HG03103 (cell line): ENCODE results near the gene HNRNPCL1.
"Not testable (repeated sequence)": the region's sequence is repeated elsewhere in the genome, so short reads cannot be mapped to it uniquely, and the experiment has no call there.

Experiments used
- ATAC-seq: cut with Tn5 transposase; IDR thresholded peaks from one replicate; pipeline ENCODE4 v1.9.1; 2021; ENCODE audit warnings: low read depth; ENCODE audit not compliant: unreplicated experiment

HNRNPCL1 gene

DNA sequence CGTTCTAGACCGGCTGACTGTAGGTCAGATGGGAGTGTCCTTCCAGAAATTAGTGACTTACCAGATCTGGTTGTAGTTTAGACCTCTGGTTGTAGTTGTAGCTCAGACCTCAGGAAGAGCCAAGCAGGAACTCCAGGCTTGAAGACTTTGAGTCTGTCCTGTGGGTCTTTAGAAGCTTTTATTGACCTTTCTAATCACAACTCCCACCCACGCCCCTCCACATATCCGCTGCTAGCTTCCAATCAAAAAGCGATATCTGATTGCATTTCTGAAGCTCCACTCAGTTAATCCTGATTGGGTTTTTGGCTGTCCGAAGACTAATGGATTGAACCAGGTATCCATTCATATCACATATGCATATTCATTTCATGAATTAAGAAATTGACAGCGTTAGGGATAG lies at the start of gene HNRNPCL1:
TSS of gene HNRNPCL1 (minus strand) at position 101 of the 400 bp plus-strand sequence. CDS start 431 bp downstream, outside the sequence.
- not testable (repeated sequence) for ATAC-seq

DNA sequence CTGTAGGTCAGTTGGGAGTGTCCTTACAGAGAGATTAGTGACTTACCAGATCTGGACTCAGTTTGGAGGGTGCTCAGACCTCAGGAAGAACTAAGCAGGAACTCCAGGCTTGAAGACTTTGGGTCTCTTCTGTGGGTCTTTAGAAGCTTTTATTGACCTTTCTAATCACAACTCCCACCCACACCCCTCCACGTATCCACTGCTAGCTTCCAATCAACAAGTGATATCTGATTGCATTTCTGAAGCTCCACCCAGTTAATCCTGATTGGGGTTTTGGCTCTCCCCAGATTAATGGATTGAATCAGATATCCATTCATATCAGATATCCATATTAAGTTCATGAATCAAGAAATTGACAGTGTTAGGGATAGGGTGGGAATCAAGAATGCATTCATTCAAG lies 49.6 kb upstream of the HNRNPCL1 start, which contains the start of gene PRAMEF10:
TSS of gene PRAMEF10 (minus strand) at position 101 of the 400 bp plus-strand sequence. CDS start 2,423 bp downstream, outside the sequence.
- not testable (repeated sequence) for ATAC-seq

DNA sequence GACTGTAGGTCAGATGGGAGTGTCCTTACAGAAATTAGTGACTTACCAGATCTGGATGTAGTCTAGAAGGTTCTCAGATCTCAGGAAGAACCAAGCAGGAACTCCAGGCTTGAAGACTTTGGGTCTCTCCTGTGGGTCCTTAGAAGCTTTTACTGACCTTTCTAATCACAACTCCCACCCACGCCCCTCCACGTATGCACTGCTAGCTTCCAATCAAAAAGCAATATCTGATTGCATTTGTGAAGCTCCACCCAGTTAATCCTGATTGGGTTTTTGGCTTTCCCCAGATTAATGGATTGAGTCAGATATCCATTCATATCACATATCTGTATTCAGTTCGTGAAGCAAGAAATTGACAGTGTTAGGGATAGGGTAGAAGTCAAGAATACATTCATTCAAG lies 37.6 kb upstream of the HNRNPCL1 start, which contains the start of gene PRAMEF4:
TSS of gene PRAMEF4 (minus strand) at position 101 of the 400 bp plus-strand sequence. CDS start 2,807 bp downstream, outside the sequence.
- not testable (repeated sequence) for ATAC-seq

DNA sequence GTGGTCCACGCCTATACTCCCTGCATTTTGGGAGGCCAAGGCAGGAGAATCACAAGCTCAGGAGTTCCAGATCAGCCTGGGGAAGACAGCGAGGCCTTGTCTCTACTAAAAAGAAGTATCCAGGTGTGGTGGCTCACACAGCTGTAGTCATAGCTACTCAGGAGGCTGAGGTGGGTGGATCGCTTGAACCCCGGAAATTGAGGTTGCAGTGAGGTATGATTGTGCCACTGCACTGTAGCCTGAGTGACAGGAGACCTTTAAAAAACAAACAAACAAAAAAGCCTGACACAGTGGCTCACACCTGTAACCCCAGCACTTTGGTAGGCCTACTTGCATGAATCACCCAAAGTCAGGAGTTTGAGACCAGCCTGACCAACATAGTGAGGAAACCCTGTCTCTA lies 29.9 kb upstream of the HNRNPCL1 start:
- not testable (repeated sequence) for ATAC-seq

DNA sequence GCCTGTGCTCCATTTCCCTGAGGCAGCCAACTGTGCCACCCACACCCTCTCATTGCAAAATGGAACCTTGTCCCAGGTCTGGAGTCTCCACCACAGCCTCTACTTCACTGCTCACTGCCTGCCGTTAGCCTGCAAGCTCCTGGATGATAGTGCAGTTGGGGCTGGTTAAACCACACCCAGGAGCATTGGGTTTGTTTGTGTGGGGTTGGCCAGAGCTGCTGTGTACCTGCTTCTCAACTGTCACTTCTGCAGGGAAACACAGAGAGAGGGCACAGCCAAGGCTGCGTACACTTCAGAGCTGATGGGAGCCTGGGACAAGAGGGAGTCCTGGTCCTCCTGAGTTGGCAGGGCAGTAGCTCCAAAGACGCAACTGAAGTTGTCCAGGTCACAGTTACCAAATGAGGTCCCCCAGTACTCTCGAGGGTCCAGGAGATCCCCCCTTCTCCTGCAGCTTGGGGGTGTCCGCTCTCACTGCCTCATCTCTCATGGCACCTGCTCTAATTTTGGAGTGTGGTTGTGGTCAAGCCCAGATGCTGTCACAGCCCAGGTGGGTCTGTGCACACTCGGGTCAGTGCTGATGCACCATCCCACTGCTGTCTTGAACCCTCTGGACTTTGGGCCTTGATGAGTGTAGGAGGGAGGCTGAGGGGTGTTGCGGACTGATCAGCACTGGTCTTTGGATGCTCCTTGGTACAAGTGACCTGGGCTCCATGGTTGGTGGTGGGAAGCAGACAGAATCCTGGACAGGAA lies 14.8 kb upstream of the HNRNPCL1 start:
- not testable (repeated sequence) for ATAC-seq

DNA sequence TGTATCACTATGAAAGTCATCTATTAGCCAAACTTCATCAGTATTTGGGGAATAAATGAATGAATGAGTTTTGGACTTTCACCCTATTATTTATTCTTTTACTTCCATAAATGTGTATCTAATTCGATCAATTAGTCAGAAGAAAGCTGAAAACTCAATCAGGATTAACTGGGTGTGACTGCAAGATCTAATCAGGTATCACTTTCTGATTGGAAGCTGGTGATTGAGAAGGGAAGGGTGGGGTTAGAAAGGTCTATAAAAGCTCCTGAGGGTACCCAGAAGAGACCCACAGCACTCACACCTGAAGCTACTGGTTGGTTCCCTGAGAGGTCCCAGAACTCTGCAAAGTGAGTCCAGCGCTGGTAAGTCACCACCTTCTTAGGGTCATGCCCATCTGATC lies 8.3 kb upstream of the HNRNPCL1 start, which contains the start of gene PRAMEF2:
TSS of gene PRAMEF2 (plus strand) at position 301 of the 400 bp plus-strand sequence. CDS start 1,924 bp downstream, outside the sequence.
- not testable (repeated sequence) for ATAC-seq

DNA sequence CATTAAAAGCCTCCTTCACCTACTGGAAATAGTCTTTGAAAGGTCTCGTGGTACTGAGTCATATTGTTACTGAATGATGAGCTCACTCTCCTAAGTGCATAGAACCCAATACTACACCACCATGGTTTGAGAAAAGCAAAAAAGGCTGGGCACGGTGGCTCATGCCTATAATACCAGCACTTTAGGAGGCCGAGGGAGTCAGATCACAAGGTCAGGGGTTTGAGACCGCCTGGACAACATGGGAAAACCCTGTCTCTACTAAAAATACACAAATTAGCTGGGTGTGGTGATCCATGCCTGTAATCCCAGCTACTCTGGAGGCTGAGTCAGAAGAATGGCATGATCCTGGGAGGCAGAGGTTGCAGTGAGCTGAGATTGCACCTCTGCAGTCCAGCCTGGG lies 3.3 kb upstream of the HNRNPCL1 start:
- ATAC-seq = no peak

DNA sequence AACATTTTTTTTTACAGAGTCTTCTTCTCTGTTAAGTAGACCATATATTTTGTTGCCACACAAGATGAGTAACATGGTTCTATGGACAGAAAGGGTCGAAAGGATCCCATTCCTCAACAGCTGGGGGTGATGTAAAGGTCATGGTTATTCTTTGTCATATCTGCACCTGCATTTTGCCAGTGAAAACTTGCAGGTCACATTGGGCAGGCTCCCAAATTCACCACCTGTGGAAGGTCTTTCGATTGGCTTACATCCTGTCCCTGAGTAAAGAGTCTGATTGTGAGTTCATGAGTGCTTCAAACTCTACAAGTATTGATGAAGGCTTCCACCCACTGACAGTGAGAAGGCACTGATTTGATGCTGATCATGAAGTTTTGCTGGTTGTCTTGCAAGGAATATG lies 15.3 kb downstream of the HNRNPCL1 start:
- ATAC-seq = not testable (repeated sequence)

DNA sequence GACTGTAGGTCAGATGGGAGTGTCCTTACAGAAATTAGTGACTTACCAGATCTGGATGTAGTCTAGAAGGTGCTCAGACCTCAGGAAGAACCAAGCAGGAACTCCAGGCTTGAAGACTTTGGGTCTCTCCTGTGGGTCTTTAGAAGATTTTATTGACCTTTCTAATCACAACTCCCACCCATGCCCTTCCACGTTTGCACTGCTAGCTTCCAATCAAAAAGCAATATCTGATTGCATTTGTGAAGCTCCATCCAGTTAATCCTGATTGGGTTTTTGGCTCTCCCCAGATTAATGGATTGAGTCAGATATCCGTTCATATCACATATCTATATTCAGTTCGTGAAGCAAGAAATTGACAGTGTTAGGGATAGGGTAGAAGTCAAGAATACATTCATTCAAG lies 17.2 kb downstream of the HNRNPCL1 start, which contains the start of gene PRAMEF11:
TSS of gene PRAMEF11 (minus strand) at position 101 of the 400 bp plus-strand sequence. CDS start 2,621 bp downstream, outside the sequence.
- not testable (repeated sequence) for ATAC-seq

DNA sequence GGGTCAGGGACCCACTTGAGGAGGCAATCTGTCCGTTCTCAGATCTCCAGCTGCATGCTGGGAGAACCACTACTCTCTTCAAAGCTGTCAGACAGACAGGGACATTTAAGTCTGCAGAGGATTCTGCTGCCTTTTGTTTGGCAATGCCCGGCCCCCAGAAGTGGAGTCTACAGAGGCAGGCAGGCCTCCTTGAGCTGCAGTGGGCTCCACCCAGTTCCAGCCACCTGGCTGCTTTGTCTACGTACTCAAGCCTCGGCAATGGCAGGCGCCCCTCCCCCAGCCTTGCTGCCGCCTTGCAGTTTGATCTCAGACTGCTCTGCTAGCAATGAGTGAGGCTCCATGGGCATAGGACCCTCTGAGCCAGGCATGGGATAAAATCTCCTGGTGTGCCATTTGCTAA lies 29.5 kb downstream of the HNRNPCL1 start:
- ATAC-seq = not testable (repeated sequence)

DNA sequence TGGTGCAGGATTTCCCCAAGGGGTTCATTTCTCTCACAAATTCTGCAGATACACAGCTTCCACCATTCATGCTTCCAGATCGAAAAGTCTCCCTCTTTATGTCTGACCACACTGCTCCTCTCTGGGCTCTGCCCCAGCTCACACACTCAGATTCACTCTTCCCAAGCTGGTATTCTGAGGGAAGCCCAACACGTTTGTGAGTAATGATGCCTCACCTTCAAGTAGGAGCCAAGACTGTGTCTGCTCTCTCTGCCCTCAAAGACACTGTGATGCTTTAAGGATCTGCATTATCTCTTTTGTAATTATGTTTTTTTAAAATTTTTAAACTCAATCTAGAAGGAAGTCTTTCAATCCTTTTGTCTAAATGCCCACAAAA lies 37.1 kb downstream of the HNRNPCL1 start:
- no peak for ATAC-seq

DNA sequence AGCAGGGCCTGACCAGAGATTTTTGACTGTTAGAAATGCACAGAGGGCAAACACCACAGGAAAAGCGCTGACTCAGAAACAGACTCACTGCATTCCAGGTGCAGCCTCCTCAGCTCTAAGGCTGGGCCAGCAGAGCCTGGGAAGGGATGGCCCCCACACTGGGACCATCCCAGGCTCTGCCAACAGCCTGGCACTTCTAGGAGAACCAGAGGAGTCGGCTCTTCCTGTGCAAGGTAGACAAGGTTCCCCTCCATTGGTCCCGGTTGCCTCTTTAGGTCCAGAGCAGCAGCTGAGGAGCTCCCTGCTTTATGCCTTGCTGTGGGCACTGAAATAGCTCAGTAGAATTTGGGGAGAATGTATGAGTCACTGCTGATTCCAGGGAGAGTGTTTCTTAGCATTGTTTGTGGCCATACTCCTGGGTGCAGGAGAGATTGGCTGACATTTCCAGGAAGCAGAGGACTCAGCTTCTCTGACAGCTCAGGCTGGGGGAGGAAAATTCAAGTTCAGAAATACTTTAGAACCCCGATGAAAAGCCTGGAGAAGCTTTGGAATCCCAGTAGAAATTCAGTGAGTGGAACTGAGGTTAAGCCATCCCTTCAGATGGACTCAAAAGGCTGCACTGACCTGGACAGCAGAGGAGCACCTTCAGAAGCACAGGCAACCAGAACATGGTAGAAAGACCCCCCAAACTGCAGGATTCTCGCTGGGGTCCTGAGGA lies 37.7 kb downstream of the HNRNPCL1 start:
- no peak for ATAC-seq

DNA sequence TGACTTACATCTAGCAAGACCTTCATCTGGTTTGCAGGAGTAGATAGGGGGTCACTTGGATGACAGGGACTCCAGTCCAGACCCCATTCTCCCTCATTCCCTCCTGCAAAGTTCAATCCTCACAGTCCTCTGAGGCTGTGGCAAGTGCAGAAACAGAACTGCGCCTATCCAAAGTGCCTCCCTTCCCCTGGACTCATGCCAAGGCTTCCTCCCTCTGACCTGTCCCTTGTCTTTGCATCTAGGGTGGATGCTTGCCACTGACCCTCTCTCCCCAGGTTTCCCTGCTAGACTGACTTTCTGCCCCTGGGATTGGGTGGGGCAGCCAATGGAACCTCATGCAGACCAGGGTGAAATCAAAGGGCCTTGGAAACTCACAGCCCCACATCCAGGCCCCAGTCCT lies 38.6 kb downstream of the HNRNPCL1 start:
- ATAC-seq = no peak

DNA sequence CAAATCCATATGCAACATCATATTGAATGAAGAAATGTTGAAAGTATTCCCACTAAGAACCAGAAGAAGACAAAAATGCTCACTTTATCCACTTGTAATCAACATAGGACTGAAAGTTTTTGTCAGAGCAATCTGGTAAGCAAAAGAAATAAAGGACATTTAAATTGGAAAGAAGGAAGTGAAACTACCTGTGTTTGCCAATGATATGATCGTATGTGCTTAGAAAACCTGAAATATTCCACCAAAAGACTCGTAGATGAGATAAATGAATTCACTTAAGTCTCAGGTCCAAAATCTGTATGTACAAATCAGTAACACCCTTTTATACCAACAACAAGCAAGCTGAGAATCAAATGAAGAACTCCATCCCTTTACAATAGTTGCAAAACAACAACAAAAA lies 48.8 kb downstream of the HNRNPCL1 start:
- ATAC-seq = no peak

DNA sequence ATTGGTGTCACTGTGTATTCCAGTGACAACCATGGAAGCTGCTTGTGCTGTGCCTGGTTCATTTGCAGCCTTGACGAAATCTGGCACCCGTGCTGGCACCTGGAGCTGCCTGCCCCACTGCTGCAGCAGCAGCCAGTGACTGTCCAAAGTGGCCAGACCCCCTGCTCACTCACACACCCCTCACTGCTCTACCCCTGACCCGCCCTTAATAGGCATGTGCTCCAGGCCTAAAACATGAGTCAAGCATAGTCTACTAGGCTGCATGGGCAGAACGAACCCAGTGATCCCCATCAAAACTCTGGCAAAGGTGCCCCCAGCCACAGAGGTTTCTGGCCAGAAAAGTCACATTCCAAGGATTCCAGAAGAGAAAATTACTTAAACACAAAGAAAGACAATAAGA lies 49.6 kb downstream of the HNRNPCL1 start:
- ATAC-seq = no peak
